GM23338 (cell line): Measurements from ENCODE around the gene KLHL5. TPM values are rescaled to one million over a fixed set of nuclear protein-coding genes. Genes with fewer than 3 reads are reported as not detected.

Source experiments
- ATAC-seq: fragments of 200-7000 bp; cut with Tn5 transposase; 3 replicates; pipeline ENCODE4 v1.9.1; 2020
- DNase-seq: peaks from one replicate; pipeline ENCODE4 v3.0.0-alpha.2; 2015; ENCODE audit warnings: low spot score
- H2AFZ ChIP-seq: fragments of 200-600 bp; sonication (generic); 2 replicates; pipeline ENCODE4 v1.8.0; 2016; ENCODE audit warnings: antibody characterized with exemption, mild to moderate bottlenecking, moderate library complexity
- H3F3A ChIP-seq: fragments of 200-600 bp; sonication (generic); replicated peaks from 2 replicates; pipeline ENCODE4 v1.8.0; 2017; ENCODE audit warnings: antibody characterized with exemption, mixed run types, low read depth
- H3K27ac ChIP-seq: fragments of 200-600 bp; sonication (generic); 2 replicates; pipeline ENCODE4 v1.6.1; 2016; ENCODE audit warnings: low read depth
- H3K27me3 ChIP-seq: fragments of 200-600 bp; sonication (generic); 2 replicates; pipeline ENCODE4 v1.8.0; 2016; ENCODE audit warnings: mild to moderate bottlenecking, mixed run types, moderate library complexity; ENCODE audit not compliant: insufficient read depth
- H3K36me3 ChIP-seq: fragments of 200-600 bp; sonication (generic); 2 replicates; pipeline ENCODE4 v1.8.0; 2016; ENCODE audit warnings: mild to moderate bottlenecking; ENCODE audit not compliant: insufficient read depth
- H3K4me1 ChIP-seq: fragments of 200-600 bp; sonication (generic); 2 replicates; pipeline ENCODE4 v1.8.0; 2016; ENCODE audit warnings: mild to moderate bottlenecking, moderate library complexity; ENCODE audit not compliant: insufficient read depth
- H3K4me2 ChIP-seq: fragments of 200-600 bp; sonication (generic); 2 replicates; pipeline ENCODE4 v1.7.1; 2017; ENCODE audit warnings: mixed run types
- H3K4me3 ChIP-seq: fragments of 200-600 bp; sonication (generic); 2 replicates; pipeline ENCODE4 v1.6.1; 2016; ENCODE audit warnings: mixed run types
- H3K79me2 ChIP-seq: fragments of 200-600 bp; sonication (generic); replicated peaks from 2 replicates; pipeline ENCODE4 v1.8.0; 2017; ENCODE audit warnings: mild to moderate bottlenecking; ENCODE audit not compliant: insufficient read depth
- H3K9me2 ChIP-seq: fragments of 200-600 bp; sonication (generic); 2 replicates; pipeline ENCODE4 v1.8.0; 2017; ENCODE audit not compliant: insufficient read depth
- H4K20me1 ChIP-seq: fragments of 200-600 bp; sonication (generic); replicated peaks from 2 replicates; pipeline ENCODE4 v1.8.0; 2017; ENCODE audit warnings: mild to moderate bottlenecking; ENCODE audit not compliant: insufficient read depth
- H3K27ac Mint-ChIP-seq: 2 replicates; pipeline ENCODE4 v1.8.0; 2020; ENCODE audit warnings: inconsistent platforms, mild to moderate bottlenecking, moderate library complexity, mixed read lengths
- H3K27me3 Mint-ChIP-seq: 3 replicates; pipeline ENCODE4 v1.8.0; 2022; ENCODE audit warnings: low read depth, mild to moderate bottlenecking, moderate library complexity, mixed read lengths, inconsistent platforms; ENCODE audit not compliant: insufficient read depth, poor library complexity
- H3K36me3 Mint-ChIP-seq: 3 replicates; pipeline ENCODE4 v1.8.0; 2021; ENCODE audit warnings: low read depth, mild to moderate bottlenecking, inconsistent platforms, moderate library complexity, mixed read lengths
- H3K4me1 Mint-ChIP-seq: 3 replicates; pipeline ENCODE4 v1.8.0; 2020; ENCODE audit warnings: mild to moderate bottlenecking, inconsistent platforms, mixed read lengths
- H3K4me3 Mint-ChIP-seq: 3 replicates; pipeline ENCODE4 v1.8.0; 2021; ENCODE audit warnings: moderate library complexity, mild to moderate bottlenecking, inconsistent platforms, mixed read lengths
- H3K9me3 Mint-ChIP-seq: 3 replicates; pipeline ENCODE4 v1.8.0; 2020; ENCODE audit warnings: moderate library complexity, mild to moderate bottlenecking, inconsistent platforms, mixed read lengths
- EZH2 ChIP-seq: fragments of 200-600 bp; sonication (generic); IDR thresholded peaks from one replicate; pipeline ENCODE4 v1.8.0; 2017; ENCODE audit warnings: antibody characterized with exemption, mild to moderate bottlenecking, low read depth; ENCODE audit not compliant: unreplicated experiment
- EZH2phosphoT487 ChIP-seq: fragments of 200-600 bp; sonication (generic); IDR thresholded peaks from one replicate; pipeline ENCODE4 v1.8.1; 2018; ENCODE audit warnings: antibody characterized with exemption; ENCODE audit not compliant: unreplicated experiment
- JUNB ChIP-seq: IDR thresholded peaks from one replicate; pipeline ENCODE4 v1.6.1; 2016; ENCODE audit warnings: antibody characterized with exemption; ENCODE audit not compliant: unreplicated experiment
- NANOG ChIP-seq: IDR thresholded peaks from 2 replicates; pipeline ENCODE4 v1.6.1; 2016; ENCODE audit warnings: antibody characterized with exemption, borderline replicate concordance
- POLR2AphosphoS5 ChIP-seq: IDR thresholded peaks from 2 replicates; pipeline ENCODE4 v1.6.1; 2016; ENCODE audit warnings: antibody characterized with exemption, low read depth
- STAT1 ChIP-seq: IDR thresholded peaks from one replicate; pipeline ENCODE4 v1.6.1; 2016; ENCODE audit warnings: antibody characterized with exemption; ENCODE audit not compliant: unreplicated experiment
- ZNF114 ChIP-seq: fragments of 250-450 bp; sonication (Bioruptor Pico); IDR thresholded peaks from 2 replicates; pipeline ENCODE4 v1.5.0; 2020; ENCODE audit warnings: mild to moderate bottlenecking, moderate library complexity
- ZNF331 ChIP-seq: fragments of 250-450 bp; sonication (Bioruptor Pico); IDR thresholded peaks from 2 replicates; pipeline ENCODE4 v1.5.0; 2020; ENCODE audit warnings: low read depth, mild to moderate bottlenecking, moderate library complexity
- polyA plus RNA-seq: library from polyadenylated mRNA; unstranded; fragments of >200 nt; fragmentation: Nextera tagmentation; extraction: Ambion mirVana; gene quantifications from 2 replicates; pipeline ENCODE4 v1.2.1, GENCODE V29; 2016
- total RNA-seq: library from RNA; depleted of rRNA; stranded (reverse); fragments of >200 nt; shearing (Covaris generic); gene quantifications from 2 replicates; pipeline ENCODE4 v1.2.3, GENCODE V29; 2014
- TF ChIP-seq, protein P1 (sequence below): fragments of 250-450 bp; sonication (Bioruptor Pico); IDR thresholded peaks from 2 replicates; pipeline ENCODE4 v1.5.0; 2020; ENCODE audit warnings: mild to moderate bottlenecking, moderate library complexity
- TF ChIP-seq, protein P2 (sequence below): IDR thresholded peaks from 2 replicates; pipeline ENCODE4 v1.6.1; 2016; ENCODE audit warnings: antibody characterized with exemption

Gene KLHL5
- total and polyA plus RNA-seq, 2 experiments from 2014 or later = 9.4 to 24.5 TPM

DNA sequence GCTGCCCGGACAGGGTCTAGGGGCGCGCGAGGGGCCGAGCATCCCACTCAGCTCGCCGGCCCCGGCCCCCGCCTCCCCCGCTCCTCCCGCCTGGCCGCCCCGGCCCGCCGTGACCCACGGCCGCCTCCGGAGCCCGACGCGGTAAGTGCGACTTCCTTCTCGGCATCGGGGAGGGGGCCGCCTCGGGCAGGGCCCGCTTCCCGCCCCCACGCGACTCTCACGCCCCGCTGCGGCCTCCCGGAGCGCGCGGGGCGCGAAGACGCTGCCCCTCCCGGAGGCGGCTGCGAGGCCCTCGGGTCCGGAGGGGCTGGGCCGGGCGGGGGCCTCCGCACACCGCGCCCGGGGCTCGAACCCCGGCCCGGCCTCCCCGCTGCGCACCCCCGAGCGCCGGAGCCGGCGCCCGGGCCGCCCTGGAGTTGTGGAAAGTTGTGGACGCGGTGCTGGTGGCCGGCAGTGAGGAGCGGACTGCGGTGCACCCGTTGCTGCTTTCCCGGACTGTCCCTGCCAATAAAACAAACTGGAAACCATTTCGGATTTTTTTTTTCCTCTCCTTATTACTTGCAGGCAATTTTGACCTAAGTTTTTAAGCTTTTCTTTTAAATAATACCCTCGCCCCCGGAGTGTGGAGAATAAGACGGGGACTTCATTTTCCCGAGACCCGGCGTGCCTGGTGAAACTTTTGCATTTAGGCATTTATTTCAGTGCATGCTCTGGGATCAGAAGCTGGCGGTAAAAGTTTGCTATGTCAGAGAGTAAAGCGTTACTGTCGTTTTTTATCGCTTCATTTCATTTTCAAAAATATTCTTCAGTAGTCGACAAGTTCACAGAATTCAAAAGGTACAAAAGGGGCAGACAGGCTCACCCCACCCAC is 16.8 kb upstream of the KLHL5 start:
- peak overlapping the region; percentile 95 for H2AFZ ChIP-seq

DNA sequence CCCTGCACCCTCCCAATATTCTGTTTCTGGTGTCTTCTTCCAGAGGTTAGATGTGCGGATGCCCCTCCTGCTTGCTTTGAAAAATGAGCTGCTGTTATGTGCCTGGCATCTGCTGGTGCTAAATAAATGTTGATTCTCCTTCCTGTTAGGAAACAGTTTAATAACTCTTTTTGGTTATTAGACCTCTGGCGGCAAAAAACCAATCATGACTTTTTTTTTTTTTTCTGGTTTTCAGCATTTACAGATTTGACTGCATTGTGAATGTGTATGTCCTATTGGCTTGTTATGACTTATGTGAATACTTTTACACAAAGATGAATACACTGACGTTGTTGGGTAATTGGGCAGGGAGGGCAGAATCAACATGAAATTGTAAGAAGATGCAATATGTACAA is 16.2 kb upstream of the KLHL5 start:
- Mint-ChIP-seq H3K9me3 (no peaks in the 10 kb centered on the region), H3K27ac (no peak overlapping the region), H3K27me3 (peaks cover 8% of the 10 kb centered on the region), H3K4me3 (peak overlapping the region; percentile 92), H3K4me1 (peaks cover 21% of the 10 kb centered on the region), H3K36me3 (no peaks in the 10 kb centered on the region; the same call in 2 of the 3 replicates)
- 0 out of 2 replicates have a peak, but pooled peaks cover 4% of the 10 kb centered on the region for H4K20me1 ChIP-seq
- DNase-seq = no peak
- no peaks in the 10 kb centered on the region for H3K9me2 ChIP-seq
- peaks cover 24% of the 10 kb centered on the region for H3K4me1 ChIP-seq
- H3K36me3 ChIP-seq = no peaks in the 10 kb centered on the region
- H2AFZ ChIP-seq = no peak overlapping the region
- H3K27me3 ChIP-seq = no peaks in the 10 kb centered on the region
- no peaks in the 10 kb centered on the region for H3F3A ChIP-seq
- H3K4me3 ChIP-seq = peak overlapping the region; percentile 89
- H3K79me2 ChIP-seq = peaks cover 25% of the 10 kb centered on the region
- peak overlapping the region; percentile 91 for H3K4me2 ChIP-seq
- no peak overlapping the region for H3K27ac ChIP-seq
- ATAC-seq = no peak
- TF ChIP-seq ZNF114 (no peak), NANOG (no peak), ZNF331 (no peak), JUNB (no peak), EZH2phosphoT487 (no peak), EZH2 (no peak), POLR2AphosphoS5 (no peak)
- TF ChIP-seq, protein P1, sequence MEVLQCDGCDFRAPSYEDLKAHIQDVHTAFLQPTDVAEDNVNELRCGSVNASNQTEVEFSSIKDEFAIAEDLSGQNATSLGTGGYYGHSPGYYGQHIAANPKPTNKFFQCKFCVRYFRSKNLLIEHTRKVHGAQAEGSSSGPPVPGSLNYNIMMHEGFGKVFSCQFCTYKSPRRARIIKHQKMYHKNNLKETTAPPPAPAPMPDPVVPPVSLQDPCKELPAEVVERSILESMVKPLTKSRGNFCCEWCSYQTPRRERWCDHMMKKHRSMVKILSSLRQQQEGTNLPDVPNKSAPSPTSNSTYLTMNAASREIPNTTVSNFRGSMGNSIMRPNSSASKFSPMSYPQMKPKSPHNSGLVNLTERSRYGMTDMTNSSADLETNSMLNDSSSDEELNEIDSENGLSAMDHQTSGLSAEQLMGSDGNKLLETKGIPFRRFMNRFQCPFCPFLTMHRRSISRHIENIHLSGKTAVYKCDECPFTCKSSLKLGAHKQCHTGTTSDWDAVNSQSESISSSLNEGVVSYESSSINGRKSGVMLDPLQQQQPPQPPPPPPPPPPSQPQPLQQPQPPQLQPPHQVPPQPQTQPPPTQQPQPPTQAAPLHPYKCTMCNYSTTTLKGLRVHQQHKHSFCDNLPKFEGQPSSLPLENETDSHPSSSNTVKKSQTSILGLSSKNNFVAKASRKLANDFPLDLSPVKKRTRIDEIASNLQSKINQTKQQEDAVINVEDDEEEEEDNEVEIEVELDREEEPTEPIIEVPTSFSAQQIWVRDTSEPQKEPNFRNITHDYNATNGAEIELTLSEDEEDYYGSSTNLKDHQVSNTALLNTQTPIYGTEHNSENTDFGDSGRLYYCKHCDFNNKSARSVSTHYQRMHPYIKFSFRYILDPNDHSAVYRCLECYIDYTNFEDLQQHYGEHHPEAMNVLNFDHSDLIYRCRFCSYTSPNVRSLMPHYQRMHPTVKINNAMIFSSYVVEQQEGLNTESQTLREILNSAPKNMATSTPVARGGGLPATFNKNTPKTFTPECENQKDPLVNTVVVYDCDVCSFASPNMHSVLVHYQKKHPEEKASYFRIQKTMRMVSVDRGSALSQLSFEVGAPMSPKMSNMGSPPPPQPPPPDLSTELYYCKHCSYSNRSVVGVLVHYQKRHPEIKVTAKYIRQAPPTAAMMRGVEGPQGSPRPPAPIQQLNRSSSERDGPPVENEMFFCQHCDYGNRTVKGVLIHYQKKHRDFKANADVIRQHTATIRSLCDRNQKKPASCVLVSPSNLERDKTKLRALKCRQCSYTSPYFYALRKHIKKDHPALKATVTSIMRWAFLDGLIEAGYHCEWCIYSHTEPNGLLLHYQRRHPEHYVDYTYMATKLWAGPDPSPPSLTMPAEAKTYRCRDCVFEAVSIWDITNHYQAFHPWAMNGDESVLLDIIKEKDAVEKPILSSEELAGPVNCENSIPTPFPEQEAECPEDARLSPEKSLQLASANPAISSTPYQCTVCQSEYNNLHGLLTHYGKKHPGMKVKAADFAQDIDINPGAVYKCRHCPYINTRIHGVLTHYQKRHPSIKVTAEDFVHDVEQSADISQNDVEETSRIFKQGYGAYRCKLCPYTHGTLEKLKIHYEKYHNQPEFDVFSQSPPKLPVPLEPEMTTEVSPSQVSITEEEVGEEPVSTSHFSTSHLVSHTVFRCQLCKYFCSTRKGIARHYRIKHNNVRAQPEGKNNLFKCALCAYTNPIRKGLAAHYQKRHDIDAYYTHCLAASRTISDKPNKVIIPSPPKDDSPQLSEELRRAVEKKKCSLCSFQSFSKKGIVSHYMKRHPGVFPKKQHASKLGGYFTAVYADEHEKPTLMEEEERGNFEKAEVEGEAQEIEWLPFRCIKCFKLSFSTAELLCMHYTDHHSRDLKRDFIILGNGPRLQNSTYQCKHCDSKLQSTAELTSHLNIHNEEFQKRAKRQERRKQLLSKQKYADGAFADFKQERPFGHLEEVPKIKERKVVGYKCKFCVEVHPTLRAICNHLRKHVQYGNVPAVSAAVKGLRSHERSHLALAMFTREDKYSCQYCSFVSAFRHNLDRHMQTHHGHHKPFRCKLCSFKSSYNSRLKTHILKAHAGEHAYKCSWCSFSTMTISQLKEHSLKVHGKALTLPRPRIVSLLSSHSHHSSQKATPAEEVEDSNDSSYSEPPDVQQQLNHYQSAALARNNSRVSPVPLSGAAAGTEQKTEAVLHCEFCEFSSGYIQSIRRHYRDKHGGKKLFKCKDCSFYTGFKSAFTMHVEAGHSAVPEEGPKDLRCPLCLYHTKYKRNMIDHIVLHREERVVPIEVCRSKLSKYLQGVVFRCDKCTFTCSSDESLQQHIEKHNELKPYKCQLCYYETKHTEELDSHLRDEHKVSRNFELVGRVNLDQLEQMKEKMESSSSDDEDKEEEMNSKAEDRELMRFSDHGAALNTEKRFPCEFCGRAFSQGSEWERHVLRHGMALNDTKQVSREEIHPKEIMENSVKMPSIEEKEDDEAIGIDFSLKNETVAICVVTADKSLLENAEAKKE (CRISPR knock-in tag) = no peak
- TF ChIP-seq, protein P2, sequence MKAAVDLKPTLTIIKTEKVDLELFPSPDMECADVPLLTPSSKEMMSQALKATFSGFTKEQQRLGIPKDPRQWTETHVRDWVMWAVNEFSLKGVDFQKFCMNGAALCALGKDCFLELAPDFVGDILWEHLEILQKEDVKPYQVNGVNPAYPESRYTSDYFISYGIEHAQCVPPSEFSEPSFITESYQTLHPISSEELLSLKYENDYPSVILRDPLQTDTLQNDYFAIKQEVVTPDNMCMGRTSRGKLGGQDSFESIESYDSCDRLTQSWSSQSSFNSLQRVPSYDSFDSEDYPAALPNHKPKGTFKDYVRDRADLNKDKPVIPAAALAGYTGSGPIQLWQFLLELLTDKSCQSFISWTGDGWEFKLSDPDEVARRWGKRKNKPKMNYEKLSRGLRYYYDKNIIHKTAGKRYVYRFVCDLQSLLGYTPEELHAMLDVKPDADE = no peak

More for the DNA sequence above, 16.8 kb upstream of the KLHL5 start:
- ATAC-seq (peak; percentile 66), DNase-seq (peak; percentile 57)
- Mint-ChIP-seq H3K4me1 (peaks cover 19% of the 10 kb centered on the region), H3K4me3 (peak overlapping the region; percentile 92), H3K9me3 (no peaks in the 10 kb centered on the region), H3K27ac (peak overlapping the region; percentile 94), H3K36me3 (no peaks in the 10 kb centered on the region; the same call in 2 of the 3 replicates), H3K27me3 (peaks cover 8% of the 10 kb centered on the region)
- H3K4me2 ChIP-seq = peak overlapping the region; percentile 91
- H4K20me1 ChIP-seq = 0 out of 2 replicates have a peak, but pooled peaks cover 4% of the 10 kb centered on the region
- H3K4me1 ChIP-seq = peaks cover 23% of the 10 kb centered on the region
- peak overlapping the region; percentile 89 for H3K4me3 ChIP-seq
- no peaks in the 10 kb centered on the region for H3F3A ChIP-seq
- peaks cover 24% of the 10 kb centered on the region for H3K79me2 ChIP-seq
- TF ChIP-seq, protein P2 = no peak
- TF ChIP-seq STAT1 = no peak
- no peaks in the 10 kb centered on the region for H3K27me3 ChIP-seq
- no peaks in the 10 kb centered on the region for H3K9me2 ChIP-seq
- H3K36me3 ChIP-seq = no peaks in the 10 kb centered on the region
- H3K27ac ChIP-seq = no peak overlapping the region
